ENCODE data around the gene S1PR5. TPM values are rescaled to one million over a fixed set of nuclear protein-coding genes. Genes with fewer than 3 reads are reported as not detected.

S1PR5 gene
- total and polyA plus RNA-seq, 10 of the 15 experiments (the other 5 are each of a cell fraction or from before 2014, with no cell fraction given) = 0.04 TPM; not detected in 9

GRCh38 chr19:10501971-10502523 is 15.2 kb downstream of the S1PR5 start (continued):
- peak; percentile 14; the same call in 1 of the 2 replicates for TF ChIP-seq PKNOX1 (IDR thresholded peaks at IDR 0.05)
- no peak for TF ChIP-seq SP1 (IDR thresholded peaks at IDR 0.05; ENCODE audit: low read depth, low read length)
- TF ChIP-seq YBX1 (IDR thresholded peaks at IDR 0.05) = no peak
- no peak for TF ChIP-seq MAX (IDR thresholded peaks at IDR 0.05; ENCODE audit: low read depth, low read length)
- no peak for TF ChIP-seq RBBP5 (conservative IDR thresholded peaks at IDR 0.05)
- peak; percentile 55; the same call in 1 of the 2 replicates for TF ChIP-seq HDGF (IDR thresholded peaks at IDR 0.05)
- peak; percentile 34; the same call in 1 of the 2 replicates for TF ChIP-seq PAX5 (IDR thresholded peaks at IDR 0.05; ENCODE audit: borderline replicate concordance, low read depth, low read length)
- no peak for TF ChIP-seq SREBF2 (IDR thresholded peaks at IDR 0.05; ENCODE audit: low read length)
- TF ChIP-seq HDAC2 (IDR thresholded peaks at IDR 0.05) = no peak
- TF ChIP-seq NBN (IDR thresholded peaks at IDR 0.05) = peak; percentile 50; the same call in 1 of the 2 replicates

- ChIA-PET SMC1A (ENCODE audit: uncharacterized antibody, unreplicated experiment) (interaction anchor here (0.8 to 1.3 kb wide), 2 partner anchors 17 to 151 kb away, joined by 3 to 4 read pairs; no protein-coding TSS in a partner anchor), CTCF (interaction anchor here (1.2 to 1.8 kb wide), 4 partner anchors 11 to 84 kb away, joined by 3 to 9 read pairs (median 4); no protein-coding TSS in a partner anchor), POLR2A (interaction anchor here (0.5 to 1.3 kb wide), 5 partner anchors 67 to 300 kb away, joined by 3 to 5 read pairs (median 3); no protein-coding TSS in a partner anchor), RAD21 (ENCODE audit: unreplicated experiment) (no interaction called here)
- Histone ChIP-seq H4K20me1 (ENCODE audit: control insufficient read depth, insufficient read depth) (no peaks in the 10 kb centered on the region), H3K9ac (ENCODE audit: control insufficient read depth, insufficient read depth, low read length) (no peak overlapping the region), H3K4me3 (peak overlapping the region; percentile 28; the same call in 1 of the 2 replicates), H3K27me3 (replicated peaks in 1 of 2; ENCODE audit: control insufficient read depth in 2 of 2, insufficient read depth in 2 of 2, low read length in 1 of 2) (no peaks in the 10 kb centered on the region), H3K79me2 (ENCODE audit: control insufficient read depth, insufficient read depth, low read length) (peaks cover 50% of the 10 kb centered on the region), H3K9me3 (replicated peaks; ENCODE audit: control insufficient read depth, insufficient read depth, low read length) (no peaks in the 10 kb centered on the region), H3K36me3 (ENCODE audit: control insufficient read depth in 2 of 2, insufficient read depth in 2 of 2, low read length in 1 of 2) (peaks cover 10 to 27% of the 10 kb centered on the region in 2 experiments), H3K4me2 (ENCODE audit: control insufficient read depth, insufficient read depth) (0 out of 2 replicates have a peak overlapping the region, but pooled peaks have one; percentile 30), H3K27ac (ENCODE audit: control insufficient read depth, insufficient read depth) (no peak overlapping the region), H3K4me1 (ENCODE audit: control insufficient read depth, insufficient read depth, low read length) (peaks cover 25% of the 10 kb centered on the region), H2AFZ (ENCODE audit: control insufficient read depth, low read depth, low read length) (no peak overlapping the region)
- intact Hi-C loops (cut with micrococcal nuclease; ENCODE audit: unreplicated experiment) = loop anchor here (5.0 to 10.0 kb wide), 2 partner anchors 95 to 152 kb away; partner anchors contain the start of genes CDC37 and ILF3
- DNase-seq (ENCODE audit: low read depth, low spot score) (no peak), FAIRE-seq (no peak), ATAC-seq (no peak)
- 80% methylated on average over 2 of the region's 2 CpGs for WGBS (ENCODE audit: insufficient coverage, insufficient replicate concordance, low lambda C conversion rate, missing lambda C conversion rate)
- TSS peak; percentile 48 for BruUV-seq (replicated peaks)
- TF ChIP-seq SIN3A (IDR thresholded peaks at IDR 0.05; ENCODE audit: low read depth, low read length) (no peak), SPI1 (IDR thresholded peaks at IDR 0.05; ENCODE audit: borderline replicate concordance, insufficient read depth, low read depth, low read length) (no peak), BACH1 (IDR thresholded peaks at IDR 0.05; ENCODE audit: borderline replicate concordance) (no peak), MTA3 (IDR thresholded peaks at IDR 0.05; ENCODE audit: borderline replicate concordance, low read length) (no peak), ATF3 (IDR thresholded peaks at IDR 0.05; ENCODE audit: borderline replicate concordance, extremely low read depth, low read depth, low read length) (no peak), EED (IDR thresholded peaks at IDR 0.05; ENCODE audit: low read depth) (no peak), ZBTB4 (CRISPR knock-in tag; IDR thresholded peaks at IDR 0.05) (no peak)
- in situ Hi-C loops (cut with MboI) = no loop called here
These were observed 17.0 kb downstream of the S1PR5 start for GRCh38 chr19:10500247-10500592.

Data from GM12878 (cell line).